GM10248 (cell line): ENCODE data around the gene ARMC6.

Experiments used
- CTCF ChIA-PET: fragments of 300-600 bp; sonication (Branson Sonifier 250); formaldehyde crosslinking; extraction: SDS; loops from one replicate; lab custom pipeline; 2021; ENCODE audit warnings: antibody characterized with exemption; lab: Yijun Ruan, JAX
- POLR2A ChIA-PET: fragments of 350-650 bp; sonication (Branson Sonifier 250); formaldehyde crosslinking; extraction: SDS; loops from one replicate; lab custom pipeline; 2020; ENCODE audit warnings: antibody characterized with exemption; lab: Yijun Ruan, JAX
- DNase-seq: peaks from one replicate; pipeline ENCODE4 v3.0.0; 2012; ENCODE audit errors: extremely low spot score
- TF ChIP-seq, protein P1 (sequence below): IDR thresholded peaks from 2 replicates; pipeline ENCODE4 v1.5.1; 2012; ENCODE audit warnings: mild to moderate bottlenecking, low read depth; ENCODE audit errors: extremely low read depth, missing control alignments, control extremely low read depth

ARMC6 gene

GRCh38 chr19:19083413-19084178 is 50.2 kb downstream of the ARMC6 start:
- ChIA-PET CTCF (no interaction called here), POLR2A (no interaction called here)
- TF ChIP-seq, protein P1, sequence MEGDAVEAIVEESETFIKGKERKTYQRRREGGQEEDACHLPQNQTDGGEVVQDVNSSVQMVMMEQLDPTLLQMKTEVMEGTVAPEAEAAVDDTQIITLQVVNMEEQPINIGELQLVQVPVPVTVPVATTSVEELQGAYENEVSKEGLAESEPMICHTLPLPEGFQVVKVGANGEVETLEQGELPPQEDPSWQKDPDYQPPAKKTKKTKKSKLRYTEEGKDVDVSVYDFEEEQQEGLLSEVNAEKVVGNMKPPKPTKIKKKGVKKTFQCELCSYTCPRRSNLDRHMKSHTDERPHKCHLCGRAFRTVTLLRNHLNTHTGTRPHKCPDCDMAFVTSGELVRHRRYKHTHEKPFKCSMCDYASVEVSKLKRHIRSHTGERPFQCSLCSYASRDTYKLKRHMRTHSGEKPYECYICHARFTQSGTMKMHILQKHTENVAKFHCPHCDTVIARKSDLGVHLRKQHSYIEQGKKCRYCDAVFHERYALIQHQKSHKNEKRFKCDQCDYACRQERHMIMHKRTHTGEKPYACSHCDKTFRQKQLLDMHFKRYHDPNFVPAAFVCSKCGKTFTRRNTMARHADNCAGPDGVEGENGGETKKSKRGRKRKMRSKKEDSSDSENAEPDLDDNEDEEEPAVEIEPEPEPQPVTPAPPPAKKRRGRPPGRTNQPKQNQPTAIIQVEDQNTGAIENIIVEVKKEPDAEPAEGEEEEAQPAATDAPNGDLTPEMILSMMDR, result no peak
- DNase-seq, result no peak

DNA sequence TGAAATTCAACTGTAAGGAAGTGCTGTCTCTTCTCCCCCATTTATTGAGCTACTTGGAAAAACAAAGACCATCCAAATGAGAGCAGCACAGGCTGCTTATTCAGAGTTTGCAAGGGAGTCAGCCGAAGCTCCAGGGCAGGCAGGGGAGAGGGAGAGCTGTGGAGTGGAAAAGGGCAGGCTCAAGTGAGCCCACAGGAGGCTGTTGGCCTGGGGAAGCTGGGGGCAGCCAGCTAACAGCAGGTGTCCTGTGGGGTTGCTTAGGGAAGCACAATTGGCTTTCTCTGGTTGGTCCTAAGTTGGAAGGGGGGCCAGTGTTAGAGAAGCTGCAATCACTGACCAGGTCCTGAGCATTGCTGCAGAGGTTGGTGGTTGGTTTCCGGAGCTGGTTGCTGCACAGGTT is 54.3 kb downstream of the ARMC6 start:
- POLR2A ChIA-PET, result no interaction called here
- TF ChIP-seq, protein P1, result no peak
- CTCF ChIA-PET, result interaction anchor here (1.0 to 3.1 kb wide), 2 partner anchors 11 to 87 kb away, joined by 5 to 9 read pairs; no protein-coding TSS in a partner anchor
- DNase-seq, result no peak

DNA sequence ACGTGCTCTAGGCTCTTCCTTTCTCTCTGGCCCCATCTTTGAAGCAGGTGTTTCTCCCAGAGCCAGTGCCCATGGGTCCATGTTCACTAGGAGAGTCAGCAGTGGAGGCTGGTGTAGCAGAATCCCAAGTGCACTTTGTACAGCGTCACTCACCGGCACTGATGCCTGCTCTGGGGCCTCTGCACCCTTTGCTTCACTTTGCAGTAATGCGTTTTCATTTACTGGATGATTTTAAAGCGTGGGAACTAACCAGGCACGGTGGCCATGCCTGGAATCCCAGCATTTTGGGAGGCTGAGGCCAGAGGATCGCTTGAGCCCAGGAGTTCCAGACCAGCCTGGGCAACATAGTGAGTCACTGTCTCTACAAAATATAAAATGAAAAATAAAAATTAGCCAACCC is 61.1 kb downstream of the ARMC6 start:
- ChIA-PET POLR2A (no interaction called here), CTCF (interaction anchor here (2.2 kb wide), 1 partner anchor 21 kb away, joined by 5 read pairs; no protein-coding TSS in a partner anchor)
- TF ChIP-seq, protein P1, result no peak
- DNase-seq, result no peak

DNA sequence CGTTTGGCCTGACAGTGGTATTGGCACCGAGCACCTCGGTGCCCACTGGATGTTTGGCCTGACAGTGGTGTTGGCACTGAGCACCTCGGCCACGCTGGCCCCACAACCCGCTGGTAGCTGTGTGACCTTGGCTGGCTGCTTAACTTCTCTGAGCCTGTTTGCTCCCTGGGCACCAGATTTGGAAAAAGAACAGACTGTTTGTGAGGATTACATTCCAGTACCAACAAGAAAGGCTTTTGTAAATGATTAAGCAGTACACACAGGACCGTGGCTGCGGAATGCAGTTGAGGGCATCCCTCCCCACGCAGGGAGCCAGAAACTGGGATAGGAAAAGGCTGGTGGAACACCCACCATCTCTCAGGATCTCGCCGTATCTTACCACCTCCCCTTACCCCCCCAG is 62.3 kb downstream of the ARMC6 start:
- DNase-seq, result no peak
- ChIA-PET POLR2A (no interaction called here), CTCF (interaction anchor here (2.2 kb wide), 1 partner anchor 20 kb away, joined by 5 read pairs; no protein-coding TSS in a partner anchor)
- TF ChIP-seq, protein P1, result no peak

- TF ChIP-seq, protein P1, result no peak
- ChIA-PET POLR2A (no interaction called here), CTCF (interaction anchor here (2.5 kb wide), 1 partner anchor 8 kb away, joined by 9 read pairs; no protein-coding TSS in a partner anchor)
- no peak for DNase-seq
These were observed 63.5 kb downstream of the ARMC6 start for GRCh38 chr19:19096641-19097627.

DNA sequence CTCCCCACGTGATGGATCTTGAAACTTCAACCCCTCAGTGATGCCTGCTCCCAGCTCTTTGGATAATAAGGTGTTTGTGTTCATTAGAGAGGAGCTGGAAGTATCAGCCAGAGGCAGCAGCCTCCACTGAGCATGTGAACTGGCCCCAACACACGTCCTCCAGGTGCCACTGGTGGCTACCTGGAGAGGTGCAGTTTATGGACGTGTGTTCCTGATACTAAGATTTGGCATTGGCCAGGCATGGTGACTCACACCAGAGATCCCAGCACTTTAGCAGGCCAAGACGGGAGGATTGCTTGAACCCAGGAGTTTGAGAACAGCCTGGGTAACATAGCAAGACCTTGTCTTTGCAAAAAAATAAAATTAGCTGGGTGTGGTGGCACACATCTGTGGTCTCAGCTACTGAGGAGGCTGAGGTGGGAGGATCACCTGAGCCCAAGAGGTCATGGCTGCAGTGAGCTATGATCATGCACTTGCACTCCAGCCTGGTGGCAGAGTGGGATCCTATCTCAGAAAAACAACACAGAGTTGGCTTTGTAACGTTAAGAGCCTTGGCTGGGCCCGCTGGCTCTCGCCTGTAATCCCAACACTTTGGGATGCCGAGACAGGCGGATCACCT is 64.8 kb downstream of the ARMC6 start:
- CTCF ChIA-PET, result interaction anchor here (1.2 to 2.5 kb wide), 3 partner anchors 9 to 18 kb away, joined by 3 to 9 read pairs (median 4); no protein-coding TSS in a partner anchor
- TF ChIP-seq, protein P1, result no peak
- POLR2A ChIA-PET, result no interaction called here
- no peak for DNase-seq
